ENCODE results near the gene DUSP3. TPM values are rescaled to one million over a fixed set of nuclear protein-coding genes. Genes with fewer than 3 reads are reported as not detected.

Gene DUSP3
- total and polyA plus RNA-seq, 2 of the 13 experiments (the other 11 are each of a cell fraction or from before 2014, with no cell fraction given), result 60.0 to 71.5 TPM

- TF ChIP-seq, protein P1, sequence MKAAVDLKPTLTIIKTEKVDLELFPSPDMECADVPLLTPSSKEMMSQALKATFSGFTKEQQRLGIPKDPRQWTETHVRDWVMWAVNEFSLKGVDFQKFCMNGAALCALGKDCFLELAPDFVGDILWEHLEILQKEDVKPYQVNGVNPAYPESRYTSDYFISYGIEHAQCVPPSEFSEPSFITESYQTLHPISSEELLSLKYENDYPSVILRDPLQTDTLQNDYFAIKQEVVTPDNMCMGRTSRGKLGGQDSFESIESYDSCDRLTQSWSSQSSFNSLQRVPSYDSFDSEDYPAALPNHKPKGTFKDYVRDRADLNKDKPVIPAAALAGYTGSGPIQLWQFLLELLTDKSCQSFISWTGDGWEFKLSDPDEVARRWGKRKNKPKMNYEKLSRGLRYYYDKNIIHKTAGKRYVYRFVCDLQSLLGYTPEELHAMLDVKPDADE (CRISPR knock-in tag; IDR thresholded peaks at IDR 0.05), result no peak
- TF ChIP-seq, protein P2, sequence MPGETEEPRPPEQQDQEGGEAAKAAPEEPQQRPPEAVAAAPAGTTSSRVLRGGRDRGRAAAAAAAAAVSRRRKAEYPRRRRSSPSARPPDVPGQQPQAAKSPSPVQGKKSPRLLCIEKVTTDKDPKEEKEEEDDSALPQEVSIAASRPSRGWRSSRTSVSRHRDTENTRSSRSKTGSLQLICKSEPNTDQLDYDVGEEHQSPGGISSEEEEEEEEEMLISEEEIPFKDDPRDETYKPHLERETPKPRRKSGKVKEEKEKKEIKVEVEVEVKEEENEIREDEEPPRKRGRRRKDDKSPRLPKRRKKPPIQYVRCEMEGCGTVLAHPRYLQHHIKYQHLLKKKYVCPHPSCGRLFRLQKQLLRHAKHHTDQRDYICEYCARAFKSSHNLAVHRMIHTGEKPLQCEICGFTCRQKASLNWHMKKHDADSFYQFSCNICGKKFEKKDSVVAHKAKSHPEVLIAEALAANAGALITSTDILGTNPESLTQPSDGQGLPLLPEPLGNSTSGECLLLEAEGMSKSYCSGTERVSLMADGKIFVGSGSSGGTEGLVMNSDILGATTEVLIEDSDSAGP (CRISPR knock-in tag; IDR thresholded peaks at IDR 0.05; ENCODE audit: borderline replicate concordance), result peak; percentile 83; the same call in 1 of the 2 replicates
- TF ChIP-seq MTF1 (CRISPR knock-in tag; IDR thresholded peaks at IDR 0.05) (no peak), RXRA (CRISPR knock-in tag; IDR thresholded peaks at IDR 0.05) (peak; percentile 66), TFDP2 (CRISPR knock-in tag; IDR thresholded peaks at IDR 0.05) (peak; percentile 28; the same call in 1 of the 2 replicates), DMAP1 (CRISPR knock-in tag; IDR thresholded peaks at IDR 0.05) (peak; percentile 71), FLYWCH1 (CRISPR knock-in tag; IDR thresholded peaks at IDR 0.05) (no peak; the same call in 1 of the 2 replicates), BRF2 (CRISPR knock-in tag; IDR thresholded peaks at IDR 0.05) (no peak), GABPA (IDR thresholded peaks at IDR 0.05; ENCODE audit: low read depth, low read length) (no peak), GABPA (CRISPR knock-in tag; IDR thresholded peaks at IDR 0.05; ENCODE audit: low read depth) (no peak), ZNF782 (CRISPR knock-in tag; IDR thresholded peaks at IDR 0.05; ENCODE audit: borderline replicate concordance) (peak; percentile 85; the same call in 1 of the 2 replicates), MNT (IDR thresholded peaks at IDR 0.05) (no peak), ADNP (CRISPR knock-in tag; IDR thresholded peaks at IDR 0.05) (no peak), ZNF350 (CRISPR knock-in tag; IDR thresholded peaks at IDR 0.05; ENCODE audit: borderline replicate concordance, low read depth) (peak; percentile 75; the same call in 1 of the 2 replicates), NFKB2 (CRISPR knock-in tag; IDR thresholded peaks at IDR 0.05; ENCODE audit: borderline replicate concordance) (peak; percentile 42; the same call in 1 of the 2 replicates), CCAR2 (optimal IDR thresholded peaks at IDR 0.05; ENCODE audit: low read depth, low read length) (no peak), KDM1A (CRISPR knock-in tag; IDR thresholded peaks at IDR 0.05) (no peak), DDIT3 (CRISPR knock-in tag; IDR thresholded peaks at IDR 0.05) (no peak), ZFP41 (CRISPR knock-in tag; IDR thresholded peaks at IDR 0.05; ENCODE audit: borderline replicate concordance) (0 out of 2 replicates have a peak, but pooled peaks have one; percentile 22)
- TF ChIP-seq, protein P3, sequence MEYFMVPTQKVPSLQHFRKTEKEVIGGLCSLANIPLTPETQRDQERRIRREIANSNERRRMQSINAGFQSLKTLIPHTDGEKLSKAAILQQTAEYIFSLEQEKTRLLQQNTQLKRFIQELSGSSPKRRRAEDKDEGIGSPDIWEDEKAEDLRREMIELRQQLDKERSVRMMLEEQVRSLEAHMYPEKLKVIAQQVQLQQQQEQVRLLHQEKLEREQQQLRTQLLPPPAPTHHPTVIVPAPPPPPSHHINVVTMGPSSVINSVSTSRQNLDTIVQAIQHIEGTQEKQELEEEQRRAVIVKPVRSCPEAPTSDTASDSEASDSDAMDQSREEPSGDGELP (IDR thresholded peaks at IDR 0.05; ENCODE audit: borderline replicate concordance, low read depth), result no peak
- TF ChIP-seq, protein P4, sequence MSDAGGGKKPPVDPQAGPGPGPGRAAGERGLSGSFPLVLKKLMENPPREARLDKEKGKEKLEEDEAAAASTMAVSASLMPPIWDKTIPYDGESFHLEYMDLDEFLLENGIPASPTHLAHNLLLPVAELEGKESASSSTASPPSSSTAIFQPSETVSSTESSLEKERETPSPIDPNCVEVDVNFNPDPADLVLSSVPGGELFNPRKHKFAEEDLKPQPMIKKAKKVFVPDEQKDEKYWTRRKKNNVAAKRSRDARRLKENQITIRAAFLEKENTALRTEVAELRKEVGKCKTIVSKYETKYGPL (CRISPR knock-in tag; IDR thresholded peaks at IDR 0.05), result no peak
Observed at GRCh38 chr17:43720311-43721060, 58.3 kb downstream of the DUSP3 start (continued).
